HUES6 (cell line): Measurements from ENCODE around the gene SDCCAG8.

Experiments
- H3K27ac ChIP-seq: 2 replicates; pipeline ENCODE4 v1.7.0; 2013; ENCODE audit warnings: low read depth, mild to moderate bottlenecking, low read length, inconsistent platforms
- H3K27me3 ChIP-seq: 2 replicates; pipeline ENCODE4 v1.6.1; 2013; ENCODE audit warnings: low read length; ENCODE audit not compliant: control insufficient read depth, insufficient read depth
- H3K36me3 ChIP-seq: 2 replicates; pipeline ENCODE4 v1.6.1; 2013; ENCODE audit warnings: low read length; ENCODE audit not compliant: control insufficient read depth, insufficient read depth
- H3K4me1 ChIP-seq: 2 replicates; pipeline ENCODE4 v1.6.1; 2013; ENCODE audit warnings: low read length; ENCODE audit not compliant: control insufficient read depth, insufficient read depth
- H3K4me3 ChIP-seq: 2 replicates; pipeline ENCODE4 v1.5.1; 2013; ENCODE audit warnings: low read depth, low read length
- H3K9ac ChIP-seq: one replicate; pipeline ENCODE4 v1.6.1; 2013; ENCODE audit warnings: mild to moderate bottlenecking, low read length
- H3K9me3 ChIP-seq: 2 replicates; pipeline ENCODE4 v1.6.1; 2013; ENCODE audit warnings: low read depth, low read length; ENCODE audit not compliant: control insufficient read depth, insufficient read depth

Gene SDCCAG8

GRCh38 chr1:243507001-243507671, 251.3 kb downstream of the SDCCAG8 start:
- Histone ChIP-seq H3K36me3 (peaks cover 10% of the 10 kb centered on the region; the same call in 1 of the 2 replicates), H3K4me1 (peaks cover 25% of the 10 kb centered on the region), H3K27ac (no peak overlapping the region), H3K27me3 (no peaks in the 10 kb centered on the region), H3K9ac (no peak overlapping the region), H3K9me3 (no peaks in the 10 kb centered on the region), H3K4me3 (no peak overlapping the region)

- no peaks in the 10 kb centered on the region for H3K9me3 ChIP-seq
- H3K4me1 ChIP-seq: peaks cover 25% of the 10 kb centered on the region
- no peak overlapping the region for H3K27ac ChIP-seq
- H3K27me3 ChIP-seq: no peaks in the 10 kb centered on the region
- peaks cover 10% of the 10 kb centered on the region; the same call in 1 of the 2 replicates for H3K36me3 ChIP-seq
- no peak overlapping the region for H3K9ac ChIP-seq
- no peak overlapping the region for H3K4me3 ChIP-seq
Measured at GRCh38 chr1:243507672-243508302, 251.9 kb downstream of the SDCCAG8 start.

DNA sequence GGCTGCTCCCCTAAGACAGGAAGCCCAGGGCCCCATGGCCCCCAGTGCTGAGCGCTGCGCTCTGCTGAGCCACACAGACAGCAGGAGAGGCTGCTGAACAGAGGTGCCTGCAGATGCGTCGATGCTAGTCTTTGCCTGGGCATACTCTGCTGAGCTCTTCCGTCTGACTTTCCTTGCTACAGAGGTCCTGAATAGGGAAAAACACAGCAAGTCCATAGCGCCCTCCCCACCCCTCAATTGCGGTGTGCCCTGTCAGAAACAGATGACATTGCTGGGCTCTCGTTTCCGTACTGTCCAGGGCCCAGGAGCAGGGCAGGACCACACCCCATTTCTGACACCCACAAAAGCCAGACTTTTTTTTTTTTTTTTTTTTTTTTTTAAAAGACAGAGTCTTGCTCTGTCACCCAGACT, 252.5 kb downstream of the SDCCAG8 start:
- H3K27ac ChIP-seq: no peak overlapping the region
- H3K9me3 ChIP-seq: no peaks in the 10 kb centered on the region
- H3K27me3 ChIP-seq: no peaks in the 10 kb centered on the region
- no peak overlapping the region for H3K4me3 ChIP-seq
- peaks cover 25% of the 10 kb centered on the region for H3K4me1 ChIP-seq
- H3K36me3 ChIP-seq: peaks cover 10% of the 10 kb centered on the region; the same call in 1 of the 2 replicates
- H3K9ac ChIP-seq: no peak overlapping the region

- Histone ChIP-seq H3K36me3 (peaks cover 10% of the 10 kb centered on the region; the same call in 1 of the 2 replicates), H3K9ac (no peak overlapping the region)
Measured at GRCh38 chr1:243508943-243509342, 253.1 kb downstream of the SDCCAG8 start.

DNA sequence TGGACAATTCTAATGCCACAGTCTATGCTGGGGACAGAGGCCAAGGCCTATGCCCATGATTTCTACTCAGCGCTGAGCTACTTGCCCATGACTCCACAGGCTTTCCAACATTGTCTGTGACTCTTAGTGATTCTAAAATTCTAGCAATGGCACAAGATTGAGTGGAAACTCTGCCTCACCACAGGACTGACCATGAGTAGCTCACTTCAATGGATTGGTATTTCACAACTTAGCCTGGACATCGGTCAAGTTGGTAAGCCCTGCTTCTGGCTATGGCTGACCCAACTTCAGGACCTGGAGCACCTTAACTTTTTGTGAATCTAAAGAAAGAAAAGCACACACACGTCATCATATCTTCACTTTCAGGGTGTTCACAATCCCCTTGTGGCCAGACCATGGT, 255.1 kb downstream of the SDCCAG8 start:
- H3K4me3 ChIP-seq: no peak overlapping the region
- H3K27ac ChIP-seq: no peak overlapping the region
- peaks cover 6% of the 10 kb centered on the region; the same call in 1 of the 2 replicates for H3K36me3 ChIP-seq
- no peak overlapping the region for H3K9ac ChIP-seq
- H3K4me1 ChIP-seq: peaks cover 34% of the 10 kb centered on the region
- no peaks in the 10 kb centered on the region for H3K27me3 ChIP-seq
- no peaks in the 10 kb centered on the region for H3K9me3 ChIP-seq

More at GRCh38 chr1:243508943-243509342, 253.1 kb downstream of the SDCCAG8 start:
- Histone ChIP-seq H3K27ac (no peak overlapping the region), H3K9me3 (no peaks in the 10 kb centered on the region), H3K4me3 (no peak overlapping the region), H3K27me3 (no peaks in the 10 kb centered on the region), H3K4me1 (peaks cover 28% of the 10 kb centered on the region)

DNA sequence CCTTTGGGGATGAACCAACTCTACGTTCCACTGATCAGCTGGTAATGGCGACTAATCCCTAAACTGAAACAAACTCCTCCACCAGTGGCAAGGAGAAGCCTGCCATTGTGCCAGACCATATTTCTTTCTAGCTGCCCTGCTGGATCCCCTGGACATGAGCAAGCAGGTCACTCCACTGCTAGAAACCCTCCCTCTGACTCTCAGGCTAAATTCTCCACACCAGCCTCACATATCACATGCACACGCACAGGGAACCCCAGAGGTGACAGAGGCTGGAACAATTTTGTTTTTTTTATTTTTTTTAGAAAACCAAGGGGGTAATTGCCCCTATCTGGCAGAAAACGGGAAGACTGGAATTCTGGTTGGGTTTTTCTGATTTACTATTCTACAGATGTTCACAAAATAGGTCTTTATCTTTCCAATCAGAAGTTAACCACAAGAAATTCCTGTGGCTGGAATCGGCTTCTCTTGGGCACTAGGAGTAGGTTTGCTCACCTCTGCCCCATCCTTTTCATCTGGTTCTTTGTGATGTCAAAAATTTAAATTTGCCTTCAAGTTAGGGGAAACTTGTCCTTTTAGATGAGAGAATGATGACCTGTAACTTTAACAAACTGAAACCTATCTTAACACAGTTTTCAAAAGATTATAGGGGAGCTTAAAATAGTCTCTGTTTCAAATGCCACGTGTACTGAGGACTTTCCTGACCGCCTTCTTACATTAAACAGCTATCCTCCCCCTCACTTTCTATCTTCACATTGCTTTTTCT, 258.1 kb downstream of the SDCCAG8 start:
- Histone ChIP-seq H3K36me3 (peaks cover 9% of the 10 kb centered on the region), H3K9ac (no peak overlapping the region), H3K4me1 (peaks cover 10% of the 10 kb centered on the region; the same call in 1 of the 2 replicates), H3K9me3 (peaks cover 7% of the 10 kb centered on the region), H3K4me3 (no peak overlapping the region), H3K27me3 (no peaks in the 10 kb centered on the region), H3K27ac (no peak overlapping the region)

GRCh38 chr1:243514927-243515326, 259.1 kb downstream of the SDCCAG8 start:
- Histone ChIP-seq H3K4me3 (no peak overlapping the region), H3K4me1 (peaks cover 10% of the 10 kb centered on the region; the same call in 1 of the 2 replicates), H3K27ac (no peak overlapping the region), H3K9ac (no peak overlapping the region), H3K9me3 (peaks cover 7% of the 10 kb centered on the region), H3K36me3 (peaks cover 9% of the 10 kb centered on the region), H3K27me3 (no peaks in the 10 kb centered on the region)

DNA sequence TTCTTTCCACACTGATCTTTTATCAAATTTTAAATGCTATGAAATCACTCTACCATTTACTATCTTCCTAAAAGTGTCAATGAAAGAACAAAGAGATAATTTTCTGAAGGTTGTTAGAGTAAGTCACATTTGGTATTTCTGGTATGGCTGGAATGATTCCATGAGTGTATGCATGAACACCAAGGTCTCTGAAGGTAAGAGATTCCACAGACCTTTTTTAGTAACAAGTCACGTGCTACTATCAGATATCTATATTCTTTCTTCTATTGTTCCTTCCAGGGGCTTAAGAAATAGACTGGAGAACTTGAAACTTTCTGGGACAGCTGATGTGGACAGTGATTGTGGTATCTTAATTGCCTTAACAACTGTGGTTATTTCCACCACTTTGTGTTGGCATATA, 265.0 kb downstream of the SDCCAG8 start:
- Histone ChIP-seq H3K36me3 (peaks cover 3% of the 10 kb centered on the region; the same call in 1 of the 2 replicates), H3K27ac (no peak overlapping the region), H3K4me3 (no peak overlapping the region), H3K27me3 (no peaks in the 10 kb centered on the region), H3K9ac (no peak overlapping the region), H3K9me3 (peaks cover 7% of the 10 kb centered on the region), H3K4me1 (no peaks in the 10 kb centered on the region)

DNA sequence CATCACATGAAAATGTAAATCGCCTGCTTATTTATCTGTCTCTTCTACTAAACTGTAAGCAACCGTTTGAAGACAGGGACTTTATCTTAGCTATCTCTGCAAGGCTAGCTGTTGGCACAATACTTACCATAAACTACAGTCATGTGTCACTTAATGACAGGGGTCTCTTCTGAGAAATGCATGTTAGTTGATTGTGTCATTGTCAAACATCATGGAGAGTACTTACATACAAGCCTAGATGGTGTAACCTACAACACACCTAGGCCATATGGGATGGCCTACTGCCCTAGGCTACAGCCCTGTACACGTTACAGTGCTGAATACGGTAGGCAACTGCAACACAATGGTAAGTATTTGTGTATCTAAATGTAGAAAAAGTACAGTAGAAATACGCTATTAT, 267.9 kb downstream of the SDCCAG8 start:
- Histone ChIP-seq H3K27me3 (no peaks in the 10 kb centered on the region), H3K4me3 (no peak overlapping the region), H3K36me3 (no peaks in the 10 kb centered on the region), H3K27ac (no peak overlapping the region), H3K9me3 (peaks cover 5% of the 10 kb centered on the region; the same call in 1 of the 2 replicates), H3K9ac (no peak overlapping the region), H3K4me1 (no peaks in the 10 kb centered on the region)

DNA sequence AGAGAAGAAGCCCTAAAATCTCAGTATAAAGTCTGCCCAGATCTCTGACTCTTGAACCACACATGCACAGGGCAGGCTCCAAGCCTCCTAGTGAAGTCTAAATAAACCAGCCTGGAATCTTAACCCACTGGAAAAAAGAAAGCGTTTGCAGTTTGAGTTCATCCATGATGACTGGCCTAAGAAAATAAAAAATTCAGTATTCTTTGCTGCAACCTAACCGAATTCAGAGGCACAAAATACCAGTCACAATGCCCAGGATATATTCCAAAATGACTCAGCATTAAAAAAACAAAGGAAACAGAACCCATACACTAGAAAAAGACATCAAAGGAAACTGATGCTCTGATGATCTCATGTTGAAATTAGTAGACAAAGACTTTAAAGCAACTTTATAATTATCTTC, 269.2 kb downstream of the SDCCAG8 start:
- H3K27me3 ChIP-seq: no peaks in the 10 kb centered on the region
- no peak overlapping the region for H3K9ac ChIP-seq
- H3K4me3 ChIP-seq: no peak overlapping the region
- H3K27ac ChIP-seq: no peak overlapping the region
- H3K4me1 ChIP-seq: no peaks in the 10 kb centered on the region
- no peaks in the 10 kb centered on the region for H3K36me3 ChIP-seq
- H3K9me3 ChIP-seq: peaks cover 6% of the 10 kb centered on the region; the same call in 1 of the 2 replicates

DNA sequence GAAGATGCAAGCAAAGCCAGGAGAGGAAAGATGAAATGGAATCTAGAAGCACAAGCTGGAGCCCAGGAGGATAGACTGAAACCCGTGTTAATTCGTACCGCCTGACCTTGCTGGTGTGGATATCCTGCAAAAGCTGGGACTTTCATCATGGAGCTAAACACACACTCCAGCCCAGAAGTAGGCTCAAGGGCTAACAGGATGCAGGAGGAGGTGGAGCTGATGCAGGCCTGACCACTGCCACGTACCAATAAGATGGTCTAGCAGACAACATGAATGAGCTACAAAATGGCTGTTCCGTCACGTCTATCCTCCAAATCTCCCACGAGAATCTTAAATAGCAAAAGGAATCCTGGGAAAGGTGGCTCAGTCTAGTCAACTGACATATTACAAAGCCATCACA, 270.3 kb downstream of the SDCCAG8 start:
- Histone ChIP-seq H3K27me3 (no peaks in the 10 kb centered on the region), H3K27ac (no peak overlapping the region), H3K9ac (no peak overlapping the region), H3K4me1 (no peaks in the 10 kb centered on the region), H3K36me3 (no peaks in the 10 kb centered on the region), H3K4me3 (no peak overlapping the region), H3K9me3 (peaks cover 6% of the 10 kb centered on the region; the same call in 1 of the 2 replicates)
